Measurements from ENCODE around the gene DPYSL3.

- TF ChIP-seq ZNF274 (IDR thresholded peaks at IDR 0.05; ENCODE audit: low read depth, low read length) = no peak
- TF ChIP-seq YY1 (IDR thresholded peaks at IDR 0.05; ENCODE audit: insufficient read depth, insufficient read length) = no peak
Measured at GRCh38 chr5:147555176-147555575, 45.3 kb upstream of the DPYSL3 start.
